Measurements from ENCODE around the gene RPS24.
"Not testable (repeated sequence)": the region's sequence is repeated elsewhere in the genome, so short reads cannot be mapped to it uniquely, and the experiment has no call there.

RPS24 gene

GRCh38 chr10:78071857-78072179, 38.2 kb downstream of the RPS24 start:
- no peak for TF ChIP-seq CTCF (IDR thresholded peaks at IDR 0.05; ENCODE audit: low read depth, low read length, missing control alignments)
- H3K4me3 ChIP-seq (replicated peaks; ENCODE audit: low read depth, low read length) = no peak overlapping the region
- no peak for DNase-seq (ENCODE audit: extremely low read depth, low read depth)

- DNase-seq (ENCODE audit: extremely low read depth, low read depth) = no peak
- TF ChIP-seq CTCF (IDR thresholded peaks at IDR 0.05; ENCODE audit: low read depth, low read length, missing control alignments) = no peak
- H3K4me3 ChIP-seq (replicated peaks; ENCODE audit: low read depth, low read length) = no peak overlapping the region
Observed at GRCh38 chr10:78072504-78072903, 38.8 kb downstream of the RPS24 start.

GRCh38 chr10:78075806-78076205, 42.1 kb downstream of the RPS24 start:
- H3K4me3 ChIP-seq (replicated peaks; ENCODE audit: low read depth, low read length); DNase-seq (ENCODE audit: extremely low read depth, low read depth): not testable (repeated sequence)

GRCh38 chr10:78078539-78079330, 45.1 kb downstream of the RPS24 start:
- DNase-seq (ENCODE audit: extremely low read depth, low read depth) = no peak
- H3K4me3 ChIP-seq (replicated peaks; ENCODE audit: low read depth, low read length) = no peak overlapping the region
- TF ChIP-seq CTCF (IDR thresholded peaks at IDR 0.05; ENCODE audit: low read depth, low read length, missing control alignments) = no peak

- no peak for TF ChIP-seq CTCF (IDR thresholded peaks at IDR 0.05; ENCODE audit: low read depth, low read length, missing control alignments)
- no peak overlapping the region for H3K4me3 ChIP-seq (replicated peaks; ENCODE audit: low read depth, low read length)
- DNase-seq (ENCODE audit: extremely low read depth, low read depth) = no peak
Observed at GRCh38 chr10:78079411-78079810, 45.7 kb downstream of the RPS24 start.

GRCh38 chr10:78081292-78081691, 47.6 kb downstream of the RPS24 start:
- no peak overlapping the region for H3K4me3 ChIP-seq (replicated peaks; ENCODE audit: low read depth, low read length)
- TF ChIP-seq CTCF (IDR thresholded peaks at IDR 0.05; ENCODE audit: low read depth, low read length, missing control alignments) = no peak
- no peak for DNase-seq (ENCODE audit: extremely low read depth, low read depth)

GRCh38 chr10:78082636-78083035, 49.0 kb downstream of the RPS24 start:
- H3K4me3 ChIP-seq (replicated peaks; ENCODE audit: low read depth, low read length) = no peak overlapping the region
- no peak for DNase-seq (ENCODE audit: extremely low read depth, low read depth)
- no peak for TF ChIP-seq CTCF (IDR thresholded peaks at IDR 0.05; ENCODE audit: low read depth, low read length, missing control alignments)
